Left kidney (tissue), 2 donors: ENCODE results near the gene PSTPIP2. TPM values are rescaled to one million over a fixed set of nuclear protein-coding genes. Genes with fewer than 3 reads are reported as not detected.

ENCODE experiments used
- DNase-seq: peaks from one replicate; pipeline ENCODE4 v3.0.0-alpha.2; 2013
- polyA plus RNA-seq: library from polyadenylated mRNA; unstranded; fragments of 120-200 nt; gene quantifications from one replicate; pipeline ENCODE4 v1.2.1, GENCODE V29; 2013; ENCODE audit not compliant: insufficient read length

Gene PSTPIP2
- polyA plus RNA-seq, 1 donor = 17.1 TPM

DNA sequence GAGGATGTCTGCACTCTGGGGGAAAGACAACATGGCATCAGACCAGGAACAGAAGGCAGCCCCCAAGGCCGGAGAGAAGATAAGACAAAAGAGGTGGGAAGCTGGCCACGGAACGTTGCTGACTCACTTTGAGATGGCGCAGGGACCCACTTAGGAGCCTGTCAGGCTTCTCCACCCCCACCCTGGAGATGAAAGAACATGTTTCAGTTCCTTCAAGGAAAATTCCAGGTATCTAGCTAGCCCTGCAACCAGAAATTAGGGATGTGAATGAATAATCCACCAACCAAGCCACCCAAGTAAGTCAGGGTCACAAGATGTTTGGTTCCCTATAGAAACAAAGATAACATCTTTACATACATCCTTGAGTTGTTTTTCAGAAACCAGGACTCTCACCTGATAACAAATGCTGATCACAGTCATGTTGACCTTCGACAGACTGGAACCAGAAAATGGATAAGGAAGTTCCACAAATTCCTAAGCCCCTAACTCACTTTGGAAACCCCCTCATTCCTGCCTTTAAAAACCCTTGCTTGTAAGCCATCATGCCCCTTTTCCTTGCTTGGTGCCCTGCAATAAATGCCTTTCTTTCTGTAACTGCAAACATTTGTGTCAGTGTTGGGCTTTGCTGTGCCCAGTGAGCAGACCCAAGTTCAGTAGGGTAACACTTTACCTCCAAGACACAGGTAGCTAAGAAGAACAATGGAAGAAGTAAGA lies 31.9 kb downstream of the PSTPIP2 start:
- DNase-seq = no peak

DNA sequence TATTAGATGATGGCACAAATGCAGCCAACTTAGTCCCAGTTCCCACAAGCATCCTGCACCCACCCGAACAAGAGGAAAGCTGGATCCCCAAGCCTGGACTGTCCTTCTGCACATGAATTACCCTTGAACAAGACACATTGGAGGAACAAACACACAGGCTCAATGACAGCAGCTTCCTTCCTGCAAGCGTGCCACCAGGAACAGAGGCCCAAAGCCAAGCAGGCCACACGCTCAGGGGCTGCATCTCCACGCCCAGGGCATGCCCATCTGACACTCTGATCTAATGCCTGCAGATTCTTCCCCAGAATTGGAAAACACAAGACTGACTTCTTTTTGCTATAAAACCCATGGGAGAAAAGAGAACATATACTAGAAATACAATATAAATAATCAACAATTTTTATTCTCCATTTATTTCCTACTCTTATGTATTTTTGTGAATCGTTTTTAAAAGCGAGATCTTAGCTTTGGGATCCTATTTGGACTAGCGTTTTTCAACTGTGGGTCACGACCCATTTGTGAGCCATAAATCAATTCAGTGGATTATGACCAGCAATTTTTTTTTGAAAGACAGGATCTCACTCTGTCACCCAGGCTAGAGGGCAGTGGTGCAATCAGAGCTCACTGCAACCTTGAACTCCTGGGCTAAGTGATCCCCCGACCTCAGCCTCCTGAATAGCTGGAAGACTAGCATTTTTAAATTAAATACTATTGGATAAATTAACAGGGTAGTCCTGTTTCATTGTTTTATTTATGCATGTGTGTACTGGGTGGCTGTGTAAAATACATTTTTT lies 34.4 kb downstream of the PSTPIP2 start:
- no peak for DNase-seq

DNA sequence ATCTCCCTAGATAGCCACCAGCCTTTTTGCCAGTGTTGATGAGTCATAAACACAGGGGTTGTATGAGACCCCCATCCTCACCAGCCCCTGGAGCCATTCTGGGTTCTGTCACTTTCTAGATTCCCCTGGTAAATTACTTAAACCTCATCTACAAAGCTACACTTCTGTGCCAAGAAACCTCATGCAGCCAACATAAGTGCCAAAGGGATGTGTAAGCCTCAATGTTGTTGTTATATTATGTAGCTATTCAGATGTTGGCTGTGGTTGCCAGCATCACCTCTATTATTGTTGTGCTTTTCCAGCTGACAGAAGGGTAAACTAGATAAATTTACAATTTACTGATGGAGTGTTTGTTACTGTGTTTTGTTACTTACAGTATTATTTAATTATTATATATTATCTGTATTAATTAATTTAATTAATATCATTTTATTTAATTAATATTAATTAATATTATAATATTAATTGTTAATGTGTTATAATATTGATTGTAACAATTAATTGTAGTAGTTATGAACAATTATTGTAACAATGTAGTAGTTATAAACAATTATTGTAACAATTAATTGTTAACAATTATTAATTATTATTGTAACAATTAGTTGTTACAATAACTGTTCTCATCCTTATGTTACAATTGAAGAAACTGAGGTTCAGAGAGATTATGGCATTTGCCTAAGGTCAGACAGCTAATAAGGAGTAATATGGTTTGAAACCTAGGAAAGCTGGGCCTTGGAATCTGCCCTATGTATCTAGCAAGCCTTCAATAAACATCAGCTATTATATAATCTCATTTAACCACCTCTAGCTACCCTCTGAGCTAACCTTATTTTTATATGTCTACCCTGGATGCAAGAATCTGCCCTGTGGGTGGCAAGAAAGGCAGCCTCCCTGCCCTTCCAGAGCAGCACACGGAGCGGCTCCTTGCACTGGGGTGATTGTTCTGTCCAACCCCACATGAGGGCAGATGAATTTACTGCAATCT lies 36.1 kb downstream of the PSTPIP2 start:
- no peak for DNase-seq

DNA sequence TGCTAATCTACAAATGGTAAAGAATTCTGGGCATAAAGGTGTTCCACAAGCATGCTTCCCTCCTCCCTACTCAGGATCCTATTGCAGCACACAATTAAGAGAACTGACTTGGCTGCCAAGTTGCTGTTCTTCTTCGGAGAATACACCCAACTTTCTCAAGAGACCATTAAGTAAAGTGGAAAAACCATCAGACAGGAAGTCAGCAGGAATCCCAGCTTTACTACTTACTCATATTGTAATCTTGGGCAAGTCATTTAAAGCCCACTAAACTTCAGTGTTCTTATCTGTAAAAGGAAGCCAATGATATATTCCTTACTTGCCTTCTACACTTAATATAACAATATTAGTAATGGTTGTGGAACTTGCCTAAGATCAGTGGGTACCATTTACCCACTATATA lies 37.8 kb downstream of the PSTPIP2 start:
- no peak for DNase-seq

DNA sequence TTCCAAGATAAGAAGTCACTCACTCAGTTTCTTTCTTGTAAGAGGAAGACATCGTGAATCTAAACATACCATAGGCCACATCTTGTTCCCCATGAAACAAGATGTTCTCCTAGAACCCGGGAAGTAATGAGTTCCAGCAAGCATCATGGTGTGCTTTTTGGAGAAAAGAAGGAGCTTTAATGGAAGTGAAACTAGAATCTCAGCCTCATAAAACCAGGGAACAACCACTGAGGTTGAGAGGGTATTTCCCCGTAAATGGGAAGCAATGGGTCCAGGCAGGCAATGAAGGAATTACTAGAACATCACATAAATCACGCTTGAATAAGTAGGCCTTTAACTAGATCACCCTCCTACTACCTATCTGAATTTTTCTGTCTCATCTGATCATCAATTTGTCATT lies 40.3 kb downstream of the PSTPIP2 start:
- no peak for DNase-seq

DNA sequence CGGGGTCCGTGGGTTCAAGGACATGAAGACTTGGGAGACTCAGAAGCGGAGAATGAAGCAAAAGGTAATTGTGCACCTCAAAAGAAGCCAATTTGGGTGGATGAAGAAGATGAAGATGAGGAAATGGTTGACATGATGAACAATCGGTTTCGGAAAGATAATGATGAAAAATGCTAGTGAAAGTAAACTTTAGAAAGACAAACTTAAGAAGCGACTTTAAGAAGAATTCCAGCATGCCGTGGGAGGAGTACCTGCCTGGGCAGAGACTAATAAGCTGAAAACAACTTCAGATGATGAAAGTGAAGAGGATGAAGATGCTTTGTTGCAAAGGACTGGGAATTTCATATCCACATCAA lies 43.5 kb downstream of the PSTPIP2 start:
- DNase-seq = no peak

DNA sequence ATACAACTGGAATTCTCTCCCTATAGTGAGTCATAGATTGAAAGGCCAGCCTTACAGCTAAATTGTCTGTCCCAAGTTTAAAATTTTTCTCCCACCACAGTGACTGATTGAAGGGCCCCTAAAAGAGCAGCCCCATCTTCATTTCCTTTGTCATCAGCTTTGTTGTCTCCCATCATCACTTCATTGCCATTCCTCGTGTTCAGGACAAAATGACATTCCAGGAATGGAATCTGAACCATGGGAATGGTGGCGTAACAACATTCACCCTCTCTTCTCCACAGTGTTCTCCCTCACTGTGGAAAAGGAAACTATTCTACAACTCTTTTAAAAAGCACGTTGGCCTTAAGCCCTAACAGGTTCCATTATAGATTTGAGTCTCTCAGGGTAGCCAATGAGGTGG lies 52.1 kb downstream of the PSTPIP2 start:
- no peak for DNase-seq

DNA sequence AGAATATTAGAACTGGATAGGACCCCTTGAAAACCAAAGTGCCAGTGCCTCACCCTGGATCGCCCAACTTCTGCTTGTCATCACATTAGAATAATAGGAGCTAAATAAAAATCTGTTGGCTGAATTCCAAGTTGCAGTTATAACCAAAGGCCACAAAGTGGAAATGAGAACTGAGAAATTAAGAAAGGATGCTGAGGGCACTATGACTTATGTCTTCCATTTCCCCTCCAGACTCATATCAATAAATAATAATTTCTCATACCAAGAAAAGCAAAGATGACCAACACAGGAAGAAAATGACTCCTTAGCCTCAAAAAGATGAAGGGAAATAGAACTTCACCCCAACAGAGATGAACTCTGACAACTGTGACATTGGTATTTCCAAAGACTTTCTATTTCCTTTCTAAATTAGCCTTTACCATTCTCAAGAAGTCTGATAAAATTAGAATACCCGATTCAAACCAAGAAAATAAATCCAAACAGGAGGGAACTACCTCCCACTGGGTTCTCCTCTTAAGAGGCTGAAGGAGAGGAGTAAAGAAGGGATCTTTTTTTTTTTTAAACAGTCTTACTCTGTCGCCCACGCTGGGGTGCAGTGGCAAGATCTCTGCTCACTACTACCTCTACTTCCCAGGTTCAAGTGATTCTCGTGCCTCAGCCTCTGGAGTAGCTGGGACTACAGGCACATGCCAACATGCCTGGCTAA lies 58.4 kb downstream of the PSTPIP2 start:
- no peak for DNase-seq

DNA sequence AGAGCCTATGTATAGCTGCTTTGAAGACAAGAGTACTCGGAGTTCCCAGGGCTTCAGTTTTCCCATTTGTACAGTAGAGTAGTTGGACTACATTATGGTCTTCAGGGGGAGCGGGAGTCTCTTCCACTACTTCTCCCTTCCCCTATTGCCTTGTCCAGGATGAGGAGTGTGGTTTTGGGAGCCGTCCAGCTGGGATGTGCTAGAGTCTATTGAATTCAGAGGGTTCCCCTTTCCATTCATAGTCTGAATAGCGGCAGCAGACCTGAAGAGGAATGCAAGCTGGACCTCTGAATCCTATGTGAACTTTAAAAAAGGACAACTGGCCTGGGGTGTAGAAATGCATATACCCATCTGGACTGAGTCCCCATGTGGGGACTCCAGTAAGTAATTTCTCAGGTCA lies 61.4 kb downstream of the PSTPIP2 start:
- DNase-seq = no peak

DNA sequence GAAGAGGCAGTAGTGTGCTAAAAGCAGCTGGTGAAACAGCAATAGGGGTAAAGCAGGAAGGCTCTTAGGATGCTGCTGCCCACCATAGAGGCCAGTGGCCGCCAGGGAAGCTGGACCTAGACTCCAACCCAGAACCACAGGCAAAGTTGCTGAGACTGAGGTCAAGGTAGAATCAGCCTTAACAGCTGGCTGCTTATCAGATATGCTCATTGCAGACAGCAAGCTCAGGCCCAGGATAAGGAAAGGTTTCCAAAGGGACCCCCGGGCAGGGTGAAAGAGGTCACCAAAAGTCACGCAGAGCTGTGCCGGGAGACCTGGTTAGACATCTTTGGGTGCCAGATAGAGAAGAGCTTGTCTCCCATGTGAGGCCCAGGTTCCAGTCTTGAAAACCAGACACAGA lies 62.0 kb downstream of the PSTPIP2 start:
- DNase-seq = no peak

DNA sequence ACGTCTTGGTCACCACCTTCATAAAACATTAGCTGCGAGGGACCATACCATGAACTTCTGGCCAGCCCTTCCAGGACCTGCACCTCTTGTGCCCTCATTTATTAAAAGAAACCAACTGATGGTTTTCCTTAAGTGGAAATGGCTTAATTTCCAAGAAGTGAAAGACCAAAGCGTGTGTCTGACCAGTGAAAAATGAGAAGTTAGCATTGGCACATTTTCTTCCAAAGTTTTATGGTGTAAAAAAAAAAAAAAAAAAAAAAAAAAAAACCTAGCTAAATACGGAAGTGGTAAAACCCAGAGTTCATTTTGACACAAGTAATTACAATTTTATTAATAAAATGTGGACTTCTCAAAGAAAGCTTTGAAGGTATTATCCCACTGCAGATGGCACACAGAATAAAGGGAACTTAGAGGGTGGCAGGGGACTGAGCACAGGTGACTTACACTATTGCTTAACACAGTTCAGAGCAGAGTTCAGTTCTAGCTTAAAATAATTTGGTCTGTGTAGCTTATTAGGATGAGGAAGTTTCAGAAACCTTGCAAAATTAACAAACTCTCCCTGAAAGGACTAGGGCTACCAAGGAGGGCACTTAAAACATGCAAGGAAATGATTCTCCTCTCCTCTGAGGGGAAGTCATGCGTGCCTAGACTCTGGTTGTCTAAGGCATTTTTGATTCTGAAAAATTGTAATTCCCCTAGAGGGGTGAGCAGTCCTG lies 62.8 kb downstream of the PSTPIP2 start:
- no peak for DNase-seq

DNA sequence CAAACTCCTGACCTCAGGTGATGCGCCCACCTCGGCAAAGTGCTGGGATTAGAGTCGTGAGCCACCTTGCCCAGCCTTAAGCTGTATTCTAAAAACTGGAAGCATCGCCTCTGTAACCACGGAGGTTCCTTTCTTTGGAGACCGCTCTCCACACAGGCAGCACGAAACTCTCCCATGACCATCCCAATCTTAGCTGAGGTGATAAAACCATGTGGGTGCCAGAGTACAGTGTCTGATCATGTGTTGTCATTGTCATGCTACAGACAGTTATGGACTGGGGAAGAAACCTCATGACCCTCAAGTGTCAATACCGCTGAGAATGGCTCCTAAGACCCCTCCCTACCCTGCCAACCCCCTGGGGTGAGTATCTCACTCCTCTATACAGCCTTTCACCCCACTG lies 63.5 kb downstream of the PSTPIP2 start:
- no peak for DNase-seq

DNA sequence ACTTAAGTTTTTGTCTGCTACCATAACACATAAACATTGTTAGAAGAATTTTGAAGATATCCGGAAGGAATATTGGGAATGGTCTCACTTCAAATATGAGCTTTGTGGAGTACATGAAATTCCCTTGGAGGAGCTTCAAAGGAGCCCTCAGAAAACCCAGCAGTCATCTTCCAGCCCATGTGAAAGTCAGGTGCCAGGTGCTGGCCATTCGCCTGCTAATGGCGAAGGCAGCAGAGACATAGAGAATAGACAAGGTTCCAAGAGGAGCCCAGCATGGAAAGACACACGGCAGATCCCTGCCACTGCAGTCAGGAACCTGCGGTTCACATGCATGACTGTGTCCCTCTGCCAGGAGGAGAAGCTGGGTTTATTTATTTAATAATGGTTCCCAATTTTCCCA lies 64.9 kb downstream of the PSTPIP2 start:
- DNase-seq = no peak

DNA sequence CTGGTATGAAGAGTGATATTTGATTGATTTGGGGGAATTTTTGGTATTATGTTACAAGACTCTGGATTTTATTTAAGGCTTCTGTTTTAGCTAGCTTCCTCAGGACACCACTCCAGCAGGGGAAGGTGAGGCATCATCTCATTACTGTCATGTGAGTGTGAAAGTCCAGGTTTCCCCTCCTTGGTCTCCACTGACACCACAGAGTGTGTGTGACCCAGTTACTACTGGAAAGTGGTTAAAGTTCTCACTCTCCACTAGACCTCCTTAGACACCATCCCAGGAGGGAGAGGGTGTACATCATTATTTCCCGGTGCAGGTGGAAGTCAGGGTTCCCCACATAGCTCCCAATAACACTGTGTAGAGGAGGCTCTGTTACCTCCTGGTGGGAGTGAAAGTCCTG lies 69.1 kb downstream of the PSTPIP2 start:
- no peak for DNase-seq

DNA sequence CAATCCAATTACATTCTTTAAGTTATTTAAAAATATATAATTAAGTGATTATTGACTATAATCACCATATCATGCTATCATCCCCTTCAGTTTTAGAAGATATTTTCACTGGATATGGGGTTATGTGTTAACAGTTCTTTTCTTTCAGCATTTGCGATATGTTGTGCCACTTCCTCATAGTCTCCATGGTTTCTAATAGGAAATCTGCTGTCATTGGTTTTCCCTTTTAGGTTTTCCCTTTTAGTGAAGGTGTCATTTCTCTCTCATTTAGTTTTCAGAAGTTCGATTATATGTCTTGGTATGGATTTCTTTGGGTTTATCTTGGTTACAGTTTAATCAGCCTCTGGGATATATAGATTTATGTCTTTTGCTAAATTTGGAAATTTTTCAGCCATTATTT lies 70.2 kb downstream of the PSTPIP2 start:
- DNase-seq = no peak

DNA sequence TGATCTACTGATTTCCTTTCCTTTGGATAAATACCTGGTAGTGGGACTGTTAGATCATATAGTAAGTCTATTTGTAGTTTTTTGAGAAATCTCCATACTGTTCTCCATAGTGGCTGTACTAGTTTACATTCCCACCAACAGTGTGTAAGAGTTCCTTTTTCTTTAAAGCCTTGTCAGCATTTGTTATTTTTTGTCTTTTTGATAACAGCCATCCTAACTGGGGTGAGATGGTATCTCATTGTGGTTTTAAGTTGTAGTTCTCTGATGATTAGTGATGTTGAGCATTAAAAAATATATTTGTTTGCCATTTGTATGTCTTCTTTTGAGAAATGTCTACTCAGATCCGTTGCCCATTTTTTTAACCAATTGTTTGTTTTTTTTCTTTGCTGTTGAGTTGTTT lies 71.0 kb downstream of the PSTPIP2 start:
- DNase-seq = no peak

DNA sequence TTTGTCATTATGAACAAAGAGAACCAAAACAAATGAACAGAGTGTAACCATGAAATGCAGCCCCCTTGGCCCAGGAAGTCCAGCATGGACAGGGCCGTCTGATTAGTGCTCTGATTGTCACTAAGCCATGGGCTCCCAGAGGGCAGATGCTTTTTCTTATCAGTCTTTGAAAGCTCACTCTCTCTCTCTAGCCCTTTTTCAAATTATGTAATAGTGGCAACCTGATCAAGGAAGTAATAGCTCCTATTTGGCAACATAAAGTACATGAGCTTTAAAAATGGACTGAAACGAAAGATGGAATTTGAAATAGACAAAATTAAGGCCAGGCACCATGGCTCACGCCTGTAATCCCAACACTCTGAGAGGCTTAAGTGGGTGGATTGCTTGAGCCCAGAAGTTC lies 72.5 kb downstream of the PSTPIP2 start:
- no peak for DNase-seq

DNA sequence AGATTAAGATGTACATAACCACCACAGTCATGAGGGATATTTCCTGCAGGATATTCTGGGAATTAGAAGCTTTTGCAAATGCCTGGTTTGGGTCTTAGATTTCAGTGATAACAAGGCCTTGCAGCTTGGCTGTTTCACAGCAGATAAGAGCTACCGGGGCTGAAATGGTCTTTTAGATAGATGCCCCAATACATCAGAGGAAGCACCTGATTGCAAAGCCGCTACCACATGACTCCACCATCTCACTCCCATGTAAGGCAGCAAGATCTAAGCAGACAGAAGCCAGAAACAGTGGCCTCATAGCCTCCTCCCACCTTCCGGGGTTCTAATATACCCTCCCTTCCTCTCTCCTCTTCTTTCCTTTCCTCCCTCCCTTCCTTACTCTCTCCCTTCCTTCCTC lies 73.8 kb downstream of the PSTPIP2 start:
- no peak for DNase-seq

DNA sequence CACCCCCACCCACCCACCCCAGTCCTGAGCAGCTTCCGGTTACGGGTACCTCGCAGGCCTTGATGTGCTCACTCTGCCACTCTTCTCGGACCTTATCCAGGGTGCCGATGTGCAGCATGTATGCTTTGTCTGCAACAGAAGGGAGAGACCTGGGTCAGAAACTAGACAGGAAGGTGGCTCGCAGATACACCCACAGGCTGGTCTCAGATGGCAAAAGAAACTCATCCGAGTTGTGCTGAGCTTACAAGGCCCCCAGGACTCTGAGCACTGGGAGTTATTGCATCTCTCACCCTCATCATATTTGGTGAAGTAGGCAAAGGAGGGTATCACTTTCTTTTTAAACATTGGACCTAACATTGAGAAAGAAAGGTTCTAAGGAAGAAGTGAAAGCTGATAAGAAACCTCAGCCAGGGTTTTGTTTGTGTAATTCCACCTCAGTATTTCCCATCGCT lies 74.3 kb downstream of the PSTPIP2 start:
- DNase-seq = no peak

DNA sequence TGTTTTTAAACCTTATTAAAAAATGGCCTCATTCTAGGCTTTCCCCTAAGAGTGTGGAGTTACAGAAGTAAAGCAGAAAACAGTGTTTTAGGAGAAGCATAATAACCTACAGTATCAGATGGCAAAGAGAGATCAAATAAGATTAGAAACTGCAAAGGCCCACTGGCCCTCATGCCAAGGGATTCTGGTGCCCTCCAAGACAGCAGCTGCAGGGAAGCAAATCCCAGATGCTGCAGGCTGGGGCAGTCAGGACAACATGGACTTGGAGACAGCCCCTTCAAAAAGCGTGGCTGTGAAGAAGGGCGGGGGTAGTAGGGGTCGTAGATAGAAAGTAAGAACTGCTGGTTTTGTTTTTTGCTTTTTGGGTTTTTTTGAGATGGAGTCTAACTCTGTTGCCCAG lies 76.6 kb downstream of the PSTPIP2 start:
- DNase-seq = no peak

DNA sequence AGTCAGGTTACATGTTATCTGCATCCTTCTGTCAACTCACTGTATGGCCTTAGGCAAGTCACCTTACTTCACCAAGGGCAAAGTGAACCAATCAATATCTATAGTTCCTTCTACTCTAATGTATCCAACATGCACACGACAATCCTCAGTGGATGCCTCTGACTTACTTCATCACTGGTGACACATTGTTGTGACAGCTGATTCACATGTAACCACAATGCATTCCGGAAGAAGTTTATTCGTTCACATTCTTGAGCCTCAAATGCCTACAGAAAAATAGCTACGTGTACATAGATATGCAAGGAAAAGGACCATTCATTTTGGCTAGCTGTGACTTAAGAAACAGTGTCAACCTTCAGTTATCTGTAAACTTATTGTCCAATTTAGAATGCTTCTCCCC lies 78.6 kb downstream of the PSTPIP2 start:
- DNase-seq = no peak
